IPS DF 4.7 (cell line): ENCODE measurements around the gene TFPI2.
"Not testable (repeated sequence)": the region's sequence is repeated elsewhere in the genome, so short reads cannot be mapped to it uniquely, and the experiment has no call there.

Experiments
- DNase-seq: peaks from one replicate; pipeline ENCODE4 v3.0.0-alpha.2; 2013; ENCODE audit warnings: low spot score; ENCODE audit errors: extremely low read depth

TFPI2 gene, protein sequence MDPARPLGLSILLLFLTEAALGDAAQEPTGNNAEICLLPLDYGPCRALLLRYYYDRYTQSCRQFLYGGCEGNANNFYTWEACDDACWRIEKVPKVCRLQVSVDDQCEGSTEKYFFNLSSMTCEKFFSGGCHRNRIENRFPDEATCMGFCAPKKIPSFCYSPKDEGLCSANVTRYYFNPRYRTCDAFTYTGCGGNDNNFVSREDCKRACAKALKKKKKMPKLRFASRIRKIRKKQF

DNA sequence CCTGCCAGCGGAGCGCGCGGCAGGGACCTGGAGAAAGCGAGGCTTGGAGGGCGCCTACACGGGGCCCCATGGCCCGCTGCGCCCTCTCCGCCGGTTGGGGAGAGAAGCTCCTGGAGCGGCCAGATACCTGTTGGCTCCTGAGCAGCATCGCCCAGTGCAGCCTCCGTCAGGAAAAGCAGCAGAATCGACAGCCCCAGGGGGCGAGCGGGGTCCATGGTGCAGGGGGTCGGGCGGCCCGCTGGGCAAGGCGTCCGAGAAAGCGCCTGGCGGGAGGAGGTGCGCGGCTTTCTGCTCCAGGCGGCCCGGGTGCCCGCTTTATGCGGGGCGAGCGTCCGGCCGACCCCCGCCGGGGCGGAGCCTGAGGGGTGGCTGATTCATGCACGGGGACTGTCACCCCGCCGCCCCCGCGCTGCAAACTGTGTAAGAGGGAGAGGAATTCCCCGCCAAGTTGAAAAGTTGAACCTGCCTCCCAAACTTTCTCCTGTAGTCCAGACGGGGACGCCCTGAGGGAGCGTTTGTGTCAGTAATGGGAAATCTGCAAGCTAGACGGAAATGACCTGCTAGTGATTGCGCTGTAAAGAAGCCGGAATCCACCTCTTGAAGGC is at the start of gene TFPI2:
Gene TFPI2, minus strand, starts transcription at position 290 of the 605 bp plus-strand sequence. Its CDS starts 75 bp downstream, at position 215.
- no peak for DNase-seq

DNA sequence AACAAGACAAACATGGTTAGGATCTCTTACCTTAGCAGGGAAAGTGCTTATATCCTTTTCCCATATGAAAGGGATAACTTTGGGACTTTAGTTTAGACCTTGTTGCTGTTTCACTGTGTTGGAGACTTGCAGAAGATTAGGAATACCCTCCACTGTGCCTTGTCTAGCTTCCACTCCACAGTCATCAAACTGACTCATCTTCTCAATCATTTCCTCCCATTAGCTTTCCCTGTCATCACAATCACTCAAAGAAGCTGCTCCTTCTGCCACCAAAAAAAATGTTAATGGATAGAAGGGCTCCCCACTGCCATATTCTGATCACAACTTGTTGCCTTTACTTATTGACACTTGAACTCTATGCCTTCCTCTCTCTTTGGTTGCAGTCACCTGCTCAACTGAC is 47.7 kb upstream of the TFPI2 start:
- no peak for DNase-seq

DNA sequence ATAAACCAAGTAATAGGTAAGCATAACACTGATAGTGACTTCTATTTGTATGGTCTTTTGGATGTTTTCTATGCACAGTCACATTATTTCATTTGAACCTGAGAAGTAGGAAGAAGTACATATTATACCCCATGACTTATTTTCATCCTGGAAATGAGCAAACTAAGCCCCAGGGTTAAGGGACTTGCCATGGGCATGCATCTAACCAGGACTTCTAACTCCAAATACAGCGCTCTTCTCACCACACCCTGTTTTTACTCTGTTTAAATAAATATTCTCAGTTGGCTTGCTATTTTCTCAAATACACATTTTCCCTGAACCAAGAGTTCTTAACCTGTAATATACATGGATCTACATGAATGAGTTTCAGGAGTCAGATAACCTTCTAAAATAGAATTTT is 47.3 kb upstream of the TFPI2 start:
- no peak for DNase-seq

DNA sequence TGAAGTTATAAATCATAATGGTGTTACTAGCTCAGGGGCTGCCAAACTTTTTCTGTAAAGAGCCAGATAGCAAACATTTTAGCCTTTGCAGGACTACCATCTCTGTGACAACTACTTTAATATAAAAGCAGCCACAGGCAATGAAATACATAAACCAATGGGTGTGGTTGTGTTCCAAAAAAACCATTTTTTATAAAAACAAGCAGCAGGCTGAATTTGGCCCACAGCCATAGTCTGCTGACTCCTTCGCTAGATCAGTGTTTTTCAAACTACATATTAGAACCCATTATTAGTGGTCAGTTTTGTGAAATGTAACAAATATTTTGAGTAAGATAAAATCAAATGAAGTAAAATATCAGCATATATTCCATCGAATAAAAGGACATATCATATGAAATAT is 44.5 kb upstream of the TFPI2 start:
- DNase-seq, result no peak

DNA sequence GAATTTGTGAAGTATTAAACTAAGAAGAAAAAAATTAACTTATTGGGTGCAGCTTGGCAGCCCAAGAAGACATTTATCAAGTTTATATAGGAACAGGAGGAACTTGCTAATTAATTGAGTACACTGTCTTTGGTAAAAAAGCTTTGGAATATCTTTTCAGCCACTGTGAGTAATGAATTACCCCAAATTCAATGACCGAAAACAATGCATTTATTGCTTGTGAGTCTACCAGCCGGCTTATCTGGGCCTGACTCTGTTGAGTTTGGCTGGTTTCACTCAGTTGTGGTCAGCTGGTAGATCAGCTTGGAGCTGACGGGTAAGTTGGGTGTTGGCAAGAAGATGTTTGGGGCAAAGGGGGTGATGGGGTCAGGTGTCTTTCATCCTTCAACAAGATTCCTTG is 42.6 kb upstream of the TFPI2 start:
- no peak for DNase-seq

DNA sequence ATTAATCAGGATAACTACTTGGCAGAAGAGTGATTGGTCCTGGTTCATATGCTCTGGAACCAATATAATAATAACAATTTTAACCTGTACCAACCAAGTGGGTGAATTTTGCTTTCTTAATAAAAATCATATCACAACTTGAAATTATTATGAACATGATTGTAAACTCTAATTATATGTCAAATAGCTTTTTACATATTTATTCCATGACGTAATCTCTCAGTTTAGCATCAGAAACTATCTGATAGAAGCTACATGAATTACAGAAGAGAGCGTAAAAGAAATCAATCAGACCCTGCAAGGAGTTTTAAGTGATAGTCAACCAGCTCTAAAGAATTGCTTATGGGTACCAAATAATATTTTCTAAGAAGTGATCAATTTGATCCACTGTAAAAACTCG is 41.1 kb upstream of the TFPI2 start:
- no peak for DNase-seq

DNA sequence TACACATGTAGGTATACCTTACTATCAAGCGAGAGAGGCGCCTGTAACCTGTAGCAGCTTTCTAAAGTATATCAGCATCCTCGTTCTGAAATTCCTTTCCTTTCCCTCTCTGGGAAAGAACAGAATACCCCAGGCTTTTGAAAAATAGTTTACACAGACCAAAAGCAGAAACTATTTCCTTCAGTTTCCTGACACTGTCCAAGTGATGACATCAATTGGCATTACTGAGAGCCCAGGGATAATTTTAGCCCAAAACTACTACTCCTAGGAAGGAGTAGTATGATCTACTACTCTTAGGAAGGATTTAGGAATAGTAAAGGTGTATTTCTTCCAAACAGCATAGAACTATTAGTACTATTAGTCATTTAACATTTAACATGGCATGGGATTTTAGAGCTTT is 37.0 kb upstream of the TFPI2 start:
- no peak for DNase-seq

DNA sequence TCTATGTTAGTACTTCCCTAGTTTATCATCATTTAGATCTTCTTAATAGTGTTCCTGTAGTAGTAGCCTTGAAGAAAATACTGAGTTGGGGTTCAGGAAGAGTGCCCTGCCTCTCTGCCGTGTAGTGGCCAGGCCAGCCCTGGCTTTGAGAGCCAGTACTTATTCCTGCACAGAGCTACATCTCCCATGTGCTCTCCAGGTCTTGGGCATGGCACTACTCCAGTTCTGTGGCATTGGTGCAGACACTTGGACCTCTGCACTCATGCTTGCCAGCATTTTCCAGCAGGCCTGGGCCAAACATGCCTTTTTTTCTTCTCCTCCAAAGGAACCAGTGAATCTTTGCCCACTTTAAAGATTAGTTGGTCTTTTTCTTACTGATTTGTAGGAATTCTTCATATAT is 36.2 kb upstream of the TFPI2 start:
- no peak for DNase-seq

DNA sequence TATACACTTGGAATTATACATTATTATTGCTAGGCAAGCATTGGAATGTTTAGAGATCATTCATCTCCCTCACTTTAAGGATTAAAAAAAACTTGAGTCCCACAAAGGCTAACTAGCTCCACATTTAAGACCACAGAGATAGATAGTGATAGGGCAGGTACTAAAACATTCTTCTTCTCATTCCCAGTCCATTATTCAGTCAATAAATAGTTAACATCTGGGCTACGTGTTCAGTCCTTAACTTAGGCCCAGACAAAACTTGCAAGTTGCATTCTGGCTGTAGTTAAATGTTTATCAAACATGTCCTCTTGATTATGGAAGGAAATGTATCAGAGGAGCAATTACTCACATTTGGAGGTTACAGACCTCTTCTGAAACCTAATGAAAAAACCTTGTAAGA is 33.4 kb upstream of the TFPI2 start:
- DNase-seq, result no peak

DNA sequence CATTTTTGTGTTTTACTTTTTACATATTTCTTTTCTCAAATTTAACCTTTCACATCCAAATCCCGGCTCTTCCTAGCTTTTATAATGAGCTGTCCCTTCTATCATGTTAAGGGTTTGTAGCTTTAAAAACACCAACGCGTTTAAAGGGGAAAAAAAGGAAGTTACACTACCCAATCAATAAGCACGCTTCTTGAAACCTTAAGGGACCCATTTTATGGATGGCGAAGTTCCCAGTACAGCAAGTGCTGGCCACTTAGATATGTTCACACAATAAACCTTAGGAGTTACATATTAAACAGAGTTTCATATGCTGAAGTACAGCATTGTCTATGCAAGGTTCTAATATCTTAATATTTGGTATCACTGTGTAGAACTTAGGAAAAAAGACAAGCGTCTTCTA is 32.7 kb upstream of the TFPI2 start:
- no peak for DNase-seq

DNA sequence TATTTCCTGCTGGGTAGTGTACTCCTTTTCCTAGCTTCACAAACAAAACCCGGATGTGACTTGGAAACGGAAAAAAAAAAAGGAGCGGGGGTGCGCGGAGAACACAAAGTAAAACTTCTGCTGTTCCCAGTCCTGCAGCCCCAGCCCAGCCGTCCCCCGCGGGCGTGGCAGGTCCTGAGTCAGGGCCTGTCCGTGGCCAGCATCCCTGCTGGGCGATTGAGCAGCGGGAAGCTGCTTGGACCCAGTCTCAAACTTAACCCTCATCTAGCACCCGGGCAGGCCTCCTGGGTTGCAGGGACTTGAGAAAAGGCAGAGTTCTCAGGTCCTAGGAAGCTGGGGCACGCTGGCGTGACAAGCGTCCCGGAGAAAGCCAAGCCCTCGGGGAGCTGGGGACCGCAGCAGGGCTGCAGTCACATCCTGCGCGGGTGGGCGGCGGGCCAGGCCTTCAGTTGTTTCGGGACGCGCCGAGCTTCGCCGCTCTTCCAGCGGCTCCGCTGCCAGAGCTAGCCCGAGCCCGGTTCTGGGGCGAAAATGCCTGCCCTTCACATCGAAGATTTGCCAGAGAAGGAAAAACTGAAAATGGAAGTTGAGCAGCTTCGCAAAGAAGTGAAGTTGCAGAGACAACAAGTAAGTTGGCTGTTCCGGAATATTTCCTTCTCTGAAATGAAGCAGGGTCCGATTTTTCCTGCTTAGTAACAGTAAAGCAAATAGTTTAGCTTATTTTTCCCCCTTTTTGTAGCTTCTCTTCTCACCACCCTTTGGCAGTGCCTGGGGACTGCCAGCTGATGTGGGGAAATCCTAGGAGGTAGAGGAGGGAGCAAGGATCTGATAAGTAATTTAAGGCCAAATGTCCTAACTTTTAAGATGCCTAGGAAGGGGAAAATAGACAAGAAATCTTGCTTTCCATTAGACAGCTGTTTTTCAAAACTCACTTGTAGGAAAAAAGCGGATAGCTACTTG is 31.3 kb upstream of the TFPI2 start, which contains the start of gene GNG11:
Gene GNG11, plus strand, starts transcription at position 129 of the 960 bp plus-strand sequence. Its CDS starts 403 bp downstream, at position 532.
- no peak for DNase-seq

DNA sequence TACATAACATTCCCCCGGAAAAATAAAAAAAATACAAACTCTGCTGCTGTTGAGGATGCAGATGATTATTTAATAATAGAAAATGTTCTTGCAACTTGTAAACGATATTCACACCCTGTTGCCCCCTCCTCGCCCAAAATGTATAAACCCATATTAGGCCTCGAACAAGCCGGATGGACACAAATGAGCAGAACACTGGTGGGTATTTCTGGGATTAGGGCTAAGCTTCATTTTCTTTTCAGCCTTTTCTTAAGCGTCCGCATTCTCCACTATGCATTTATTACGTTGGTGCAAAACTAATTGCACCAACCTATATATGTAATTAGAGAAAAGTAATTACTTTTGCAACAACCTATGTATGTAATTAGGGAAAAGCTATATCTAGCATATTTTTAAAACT is 30.6 kb upstream of the TFPI2 start:
- DNase-seq, result no peak

DNA sequence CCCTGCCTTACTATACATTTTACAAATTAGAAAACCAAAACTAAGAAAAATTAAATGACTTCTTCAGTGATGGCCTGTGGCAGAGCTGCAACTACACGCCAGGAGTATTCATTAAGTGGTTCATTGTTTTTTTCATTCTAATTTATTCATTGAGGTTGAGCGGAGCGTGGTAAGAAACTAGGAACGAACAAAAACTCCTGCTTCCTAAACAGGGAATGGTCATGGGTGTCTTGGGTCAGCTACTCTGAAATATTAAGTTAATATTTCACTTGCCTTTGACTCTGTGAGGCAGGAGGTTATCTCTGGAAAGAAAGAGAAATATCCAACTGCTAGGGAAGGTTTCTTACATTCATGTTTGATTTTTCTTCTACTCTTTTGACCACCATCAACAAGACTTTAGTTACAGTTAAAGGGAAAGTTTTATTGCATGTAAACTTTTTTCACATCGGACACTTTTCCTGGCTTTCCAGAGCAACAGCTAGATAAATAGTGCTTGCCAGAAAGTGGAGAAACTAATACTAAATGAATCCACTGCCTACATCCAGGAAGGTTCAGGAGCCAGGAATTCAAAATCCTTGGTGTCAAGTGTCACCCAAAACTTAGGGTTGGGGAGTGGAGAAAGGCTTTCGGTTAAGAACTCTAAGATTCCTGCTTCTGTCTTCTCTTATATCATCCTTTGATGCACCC is 30.1 kb upstream of the TFPI2 start:
- DNase-seq, result no peak

DNA sequence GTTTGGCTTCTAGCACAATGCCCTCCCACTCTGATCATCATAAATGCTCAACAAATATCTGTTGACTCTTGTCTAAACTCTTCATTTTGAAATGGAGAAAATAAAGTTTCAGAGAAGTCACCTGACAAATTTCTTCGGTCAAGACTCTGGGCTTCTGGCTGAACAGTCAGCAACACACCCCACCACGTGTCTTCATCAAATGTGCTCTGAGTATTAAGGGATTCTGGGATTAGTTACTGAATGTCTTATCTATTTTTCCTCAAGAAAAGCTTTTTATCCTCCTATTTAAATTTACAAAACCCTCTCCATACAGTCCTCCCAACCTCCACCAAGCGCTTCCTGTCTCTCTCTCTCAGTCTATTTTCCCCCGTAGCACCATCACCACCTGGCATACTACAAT is 25.8 kb upstream of the TFPI2 start:
- not testable (repeated sequence) for DNase-seq

DNA sequence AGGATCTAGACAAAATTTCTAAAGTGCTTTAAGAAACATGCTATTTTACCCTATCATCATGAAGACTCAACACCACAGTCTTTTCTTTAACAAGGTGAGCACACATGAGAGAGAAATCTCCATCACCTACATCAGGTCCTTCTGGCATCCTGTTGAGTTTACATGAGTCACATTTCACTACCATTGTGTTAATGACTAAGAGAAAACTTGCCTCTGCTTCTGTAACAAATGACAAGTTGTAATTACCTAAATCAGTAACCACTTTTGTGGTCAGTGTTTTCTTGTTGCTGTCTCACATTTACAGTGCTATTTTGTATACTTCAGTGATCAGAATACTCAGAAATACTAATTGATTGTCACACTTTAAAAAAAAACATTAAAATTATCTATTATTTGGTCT is 25.3 kb upstream of the TFPI2 start:
- not testable (repeated sequence) for DNase-seq

DNA sequence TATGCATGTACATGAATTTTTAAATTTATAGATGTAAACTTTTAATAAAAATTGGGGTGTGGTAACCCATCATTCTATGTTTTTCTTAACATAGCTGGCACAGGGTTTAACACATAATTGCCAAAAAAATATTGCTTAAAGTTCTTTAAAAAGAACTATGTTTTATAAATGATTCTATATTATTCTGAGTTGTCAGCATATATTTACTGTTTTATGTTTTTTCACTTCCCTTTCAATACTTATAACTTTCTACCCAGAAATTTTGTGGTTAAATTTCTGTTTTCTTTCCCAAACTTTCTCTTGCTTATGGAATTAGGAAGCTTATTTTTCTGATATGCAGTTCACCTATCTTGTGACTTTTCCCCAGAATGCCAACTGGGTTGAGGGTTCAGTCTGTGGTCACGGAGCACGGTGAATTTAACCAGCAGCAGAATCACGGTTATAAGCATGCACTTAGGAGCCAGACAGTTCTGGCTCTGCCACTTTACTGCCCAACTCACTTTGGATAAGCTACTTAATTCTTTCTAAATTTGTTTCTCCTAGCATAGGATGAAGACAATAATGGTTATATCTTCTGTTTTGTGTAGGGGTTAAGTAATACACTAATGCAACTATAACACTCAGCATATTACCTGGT is 24.8 kb upstream of the TFPI2 start:
- not testable (repeated sequence) for DNase-seq

DNA sequence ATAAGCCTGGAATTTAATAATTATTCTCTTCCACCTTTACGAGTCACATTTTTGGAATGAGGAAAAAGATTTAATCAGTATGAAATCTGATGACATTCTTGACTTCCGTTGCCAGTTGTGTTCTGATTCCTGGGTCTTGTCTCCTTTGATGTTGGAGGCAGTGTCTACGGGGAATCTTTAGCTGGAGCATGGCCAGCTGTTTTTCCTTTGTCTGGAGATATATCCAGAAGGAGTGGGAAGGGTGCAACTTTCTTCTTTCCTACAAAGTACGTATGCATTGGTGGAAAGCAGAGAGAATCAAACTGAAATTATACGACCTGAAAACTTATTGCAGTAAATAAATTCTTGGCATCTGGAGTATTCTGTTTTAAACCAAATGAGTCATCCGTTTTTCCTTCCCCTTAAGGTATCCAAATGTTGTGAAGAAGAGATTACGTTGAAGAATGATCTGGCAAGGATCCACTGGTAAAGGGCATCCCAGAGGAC is 24.1 kb upstream of the TFPI2 start:
- DNase-seq, result no peak

DNA sequence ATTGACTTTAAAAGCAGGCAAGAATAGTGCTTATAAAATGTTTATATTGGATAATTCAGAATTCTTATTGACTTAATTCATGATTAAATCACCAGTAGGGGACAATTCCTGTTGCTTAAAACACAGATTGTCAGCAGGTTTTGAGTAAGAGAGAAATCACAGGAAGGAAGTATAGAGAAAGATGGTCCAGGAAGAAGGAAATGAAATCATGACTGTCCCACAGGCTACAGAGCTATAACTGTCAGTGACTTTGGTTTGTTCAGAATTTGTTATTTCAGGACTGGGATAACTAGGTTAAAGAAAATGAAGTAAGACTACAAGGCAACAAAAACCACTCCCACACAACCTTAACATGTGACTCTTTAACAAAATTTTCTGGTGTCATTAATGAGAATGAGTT is 22.6 kb upstream of the TFPI2 start:
- DNase-seq, result no peak

DNA sequence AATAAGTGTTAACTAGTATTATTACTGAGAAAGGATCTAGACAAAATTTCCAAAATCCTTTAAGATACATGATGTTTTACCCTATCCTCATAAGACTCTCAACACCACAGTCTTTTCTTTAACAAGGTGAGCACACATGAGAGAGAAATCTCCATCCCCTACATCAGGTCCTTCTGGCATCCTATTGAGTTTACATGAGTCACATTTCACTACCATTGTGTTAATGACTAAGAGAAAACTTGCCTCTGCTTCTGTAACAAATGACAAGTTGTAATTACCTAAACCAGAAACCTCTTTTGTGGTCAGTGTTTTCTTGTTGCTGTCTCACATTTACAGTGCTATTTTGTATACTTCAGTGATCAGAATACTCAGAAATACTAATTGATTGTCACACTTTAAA is 21.1 kb upstream of the TFPI2 start:
- DNase-seq, result not testable (repeated sequence)

DNA sequence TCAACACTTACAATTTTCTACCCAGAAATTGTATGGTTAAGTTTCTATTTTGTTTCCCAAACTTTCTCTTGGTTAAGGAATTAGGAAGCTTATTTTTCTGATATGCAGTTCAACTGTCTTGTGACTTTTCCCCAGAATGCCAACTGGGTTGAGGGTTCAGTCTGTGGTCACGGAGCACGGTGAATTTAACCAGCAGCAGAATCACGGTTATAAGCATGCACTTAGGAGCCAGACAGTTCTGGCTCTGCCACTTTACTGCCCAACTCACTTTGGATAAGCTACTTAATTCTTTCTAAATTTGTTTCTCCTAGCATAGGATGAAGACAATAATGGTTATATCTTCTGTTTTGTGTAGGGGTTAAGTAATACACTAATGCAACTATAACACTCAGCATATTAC is 20.7 kb upstream of the TFPI2 start:
- not testable (repeated sequence) for DNase-seq
